ENCODE measurements around the gene BYSL.

Gene BYSL

DNA sequence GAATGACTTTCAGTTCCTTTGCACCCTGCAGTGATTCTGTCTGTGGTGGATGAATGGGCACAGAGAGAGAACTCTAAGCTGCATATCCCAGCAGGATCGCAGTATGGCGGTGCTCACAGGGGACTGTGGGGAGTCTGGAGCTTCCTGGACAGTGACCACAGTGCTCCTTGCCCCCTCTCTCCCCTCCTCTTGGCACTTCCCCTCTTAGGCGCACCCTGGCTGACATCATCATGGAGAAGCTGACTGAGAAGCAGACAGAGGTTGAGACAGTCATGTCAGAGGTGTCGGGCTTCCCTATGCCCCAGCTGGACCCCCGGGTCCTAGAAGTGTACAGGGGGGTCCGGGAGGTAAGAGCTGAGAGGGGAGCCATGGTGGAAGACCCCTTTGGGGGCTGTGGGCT is 8.6 kb downstream of the BYSL start:
- DNase-seq (ENCODE audit: low spot score), result no peak
- TF ChIP-seq, protein P1, sequence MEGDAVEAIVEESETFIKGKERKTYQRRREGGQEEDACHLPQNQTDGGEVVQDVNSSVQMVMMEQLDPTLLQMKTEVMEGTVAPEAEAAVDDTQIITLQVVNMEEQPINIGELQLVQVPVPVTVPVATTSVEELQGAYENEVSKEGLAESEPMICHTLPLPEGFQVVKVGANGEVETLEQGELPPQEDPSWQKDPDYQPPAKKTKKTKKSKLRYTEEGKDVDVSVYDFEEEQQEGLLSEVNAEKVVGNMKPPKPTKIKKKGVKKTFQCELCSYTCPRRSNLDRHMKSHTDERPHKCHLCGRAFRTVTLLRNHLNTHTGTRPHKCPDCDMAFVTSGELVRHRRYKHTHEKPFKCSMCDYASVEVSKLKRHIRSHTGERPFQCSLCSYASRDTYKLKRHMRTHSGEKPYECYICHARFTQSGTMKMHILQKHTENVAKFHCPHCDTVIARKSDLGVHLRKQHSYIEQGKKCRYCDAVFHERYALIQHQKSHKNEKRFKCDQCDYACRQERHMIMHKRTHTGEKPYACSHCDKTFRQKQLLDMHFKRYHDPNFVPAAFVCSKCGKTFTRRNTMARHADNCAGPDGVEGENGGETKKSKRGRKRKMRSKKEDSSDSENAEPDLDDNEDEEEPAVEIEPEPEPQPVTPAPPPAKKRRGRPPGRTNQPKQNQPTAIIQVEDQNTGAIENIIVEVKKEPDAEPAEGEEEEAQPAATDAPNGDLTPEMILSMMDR (IDR thresholded peaks at IDR 0.05; ENCODE audit: extremely low read depth, insufficient read depth, missing control alignments), result no peak
- in situ Hi-C loops (cut with MboI; ENCODE audit: low pct_unique_long_range_greater_than_20kb, low sequenced_read_pairs, unreplicated experiment), result loop anchor here (10.0 kb wide), 1 partner anchor 115 kb away; no protein-coding TSS in a partner anchor

DNA sequence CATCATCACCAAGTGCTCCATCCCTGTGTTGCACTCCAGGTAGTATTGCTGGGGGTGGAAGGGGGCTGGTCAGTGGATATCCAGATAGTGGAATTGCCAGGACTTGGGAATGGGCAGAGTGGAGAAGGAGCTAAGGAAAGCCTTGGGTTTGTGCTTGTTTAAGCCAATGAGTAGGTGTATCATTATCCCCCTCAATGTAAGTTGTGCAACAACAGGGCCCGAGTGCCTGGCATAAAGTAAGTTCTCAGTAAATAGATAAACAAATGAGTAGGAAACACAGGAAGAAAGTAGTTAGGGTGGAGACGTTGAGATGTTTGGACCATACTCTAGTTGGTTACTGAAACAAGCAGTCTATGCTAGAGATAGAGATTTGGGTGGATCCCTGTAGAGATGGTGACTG is 10.5 kb downstream of the BYSL start:
- TF ChIP-seq, protein P1 (IDR thresholded peaks at IDR 0.05; ENCODE audit: extremely low read depth, insufficient read depth, missing control alignments), result no peak
- DNase-seq (ENCODE audit: low spot score), result no peak
- in situ Hi-C loops (cut with MboI; ENCODE audit: low pct_unique_long_range_greater_than_20kb, low sequenced_read_pairs, unreplicated experiment), result no loop called here

DNA sequence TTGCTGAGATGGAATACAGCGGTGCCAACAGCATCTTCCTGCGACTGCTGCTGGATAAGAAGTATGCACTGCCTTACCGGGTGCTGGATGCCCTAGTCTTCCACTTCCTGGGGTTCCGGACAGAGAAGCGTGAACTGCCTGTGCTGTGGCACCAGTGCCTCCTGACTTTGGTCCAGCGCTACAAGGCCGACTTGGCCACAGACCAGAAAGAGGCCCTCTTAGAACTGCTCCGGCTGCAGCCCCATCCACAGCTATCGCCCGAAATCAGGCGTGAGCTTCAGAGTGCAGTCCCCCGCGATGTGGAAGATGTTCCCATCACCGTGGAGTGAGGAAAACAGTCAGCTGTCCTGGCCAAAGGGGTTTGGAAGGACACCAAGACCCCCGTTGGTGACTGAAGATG is 11.1 kb downstream of the BYSL start:
- in situ Hi-C loops (cut with MboI; ENCODE audit: low pct_unique_long_range_greater_than_20kb, low sequenced_read_pairs, unreplicated experiment), result no loop called here
- DNase-seq (ENCODE audit: low spot score), result no peak
- TF ChIP-seq, protein P1 (IDR thresholded peaks at IDR 0.05; ENCODE audit: extremely low read depth, insufficient read depth, missing control alignments), result no peak

DNA sequence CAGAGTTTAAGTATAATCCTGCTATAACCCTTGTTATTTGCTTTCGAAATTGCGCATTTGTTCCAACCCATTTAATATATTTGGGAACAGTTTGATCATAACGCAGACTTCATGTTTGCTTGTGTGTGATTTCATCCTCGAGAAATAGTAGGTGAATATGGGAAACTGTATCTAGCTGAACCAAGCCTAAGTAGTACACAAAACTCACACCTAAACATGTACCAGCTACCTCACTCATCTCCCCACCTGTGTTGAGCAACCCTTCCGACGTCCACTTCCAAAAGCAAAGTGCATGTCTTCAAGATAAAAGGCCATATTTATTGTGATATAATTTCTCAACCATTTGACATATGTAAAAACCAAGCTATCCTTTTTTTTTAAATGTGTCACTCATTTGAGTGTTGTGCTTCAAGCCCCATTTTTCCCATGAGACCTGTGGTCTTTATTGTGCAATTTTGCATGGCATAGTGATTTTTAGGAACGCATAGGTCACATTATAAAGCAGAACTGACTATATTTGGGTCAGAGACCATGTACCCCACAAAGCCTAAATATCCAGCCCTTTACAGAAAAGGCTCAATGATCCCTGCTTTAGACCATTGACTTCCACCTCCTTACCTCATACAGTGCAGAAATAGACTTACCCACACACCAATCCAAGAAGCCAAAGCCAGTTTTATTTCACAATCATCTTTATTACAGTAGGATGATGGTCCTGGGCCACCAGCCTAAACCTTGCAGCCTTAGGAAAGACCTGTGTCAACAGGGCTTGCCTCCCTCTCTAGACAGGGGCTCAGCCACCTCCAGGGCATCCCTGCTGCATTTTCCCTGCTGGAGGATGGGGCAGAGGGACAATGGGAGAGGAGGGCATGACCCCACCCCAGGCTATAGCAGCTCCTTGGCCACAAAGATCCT is 13.2 kb downstream of the BYSL start:
- DNase-seq (ENCODE audit: low spot score), result no peak
- TF ChIP-seq, protein P1 (IDR thresholded peaks at IDR 0.05; ENCODE audit: extremely low read depth, insufficient read depth, missing control alignments), result no peak
- in situ Hi-C loops (cut with MboI; ENCODE audit: low pct_unique_long_range_greater_than_20kb, low sequenced_read_pairs, unreplicated experiment), result no loop called here

DNA sequence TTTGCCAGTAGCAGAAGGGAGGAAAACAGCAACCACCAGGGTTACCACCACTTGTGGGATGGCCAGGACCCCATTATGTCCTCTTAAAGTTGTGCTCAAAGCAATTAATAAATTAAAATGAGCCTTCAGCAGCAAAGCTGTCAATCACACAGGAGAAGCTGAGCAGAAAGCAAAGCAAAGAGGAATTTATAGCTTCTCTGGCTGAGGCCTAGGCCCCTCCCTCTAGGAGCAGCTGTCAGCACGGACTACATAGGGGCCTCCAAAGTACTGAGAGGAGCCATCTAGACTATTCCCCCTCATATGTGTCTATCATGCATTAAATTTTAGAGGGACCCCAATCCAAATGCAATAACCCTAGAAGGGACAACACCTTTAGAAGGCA is 13.9 kb downstream of the BYSL start:
- TF ChIP-seq, protein P1 (IDR thresholded peaks at IDR 0.05; ENCODE audit: extremely low read depth, insufficient read depth, missing control alignments), result no peak
- DNase-seq (ENCODE audit: low spot score), result no peak
- in situ Hi-C loops (cut with MboI; ENCODE audit: low pct_unique_long_range_greater_than_20kb, low sequenced_read_pairs, unreplicated experiment), result no loop called here

DNA sequence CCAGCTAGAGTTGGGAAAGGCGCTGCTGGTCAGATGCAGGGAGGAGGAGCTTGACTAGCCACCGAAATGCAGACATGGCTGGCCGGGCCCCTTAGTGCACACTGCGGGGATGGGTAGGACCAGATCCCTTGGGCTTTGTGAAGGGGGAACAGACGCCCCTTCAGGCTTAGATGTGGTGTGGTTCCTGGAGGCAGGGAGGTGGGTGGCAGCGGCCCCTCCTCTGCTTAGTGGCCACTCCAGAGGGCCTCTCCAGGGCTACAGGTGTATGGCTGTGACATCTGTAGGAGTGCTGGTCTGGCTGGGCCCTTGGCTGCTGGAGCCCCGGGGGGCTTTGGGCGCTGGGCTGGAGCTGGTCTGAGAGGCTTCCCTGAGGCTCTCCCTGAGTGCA is 14.4 kb downstream of the BYSL start:
- in situ Hi-C loops (cut with MboI; ENCODE audit: low pct_unique_long_range_greater_than_20kb, low sequenced_read_pairs, unreplicated experiment), result no loop called here
- no peak for DNase-seq (ENCODE audit: low spot score)

More for the DNA sequence above, 14.4 kb downstream of the BYSL start:
- TF ChIP-seq, protein P1 (IDR thresholded peaks at IDR 0.05; ENCODE audit: extremely low read depth, insufficient read depth, missing control alignments), result no peak
